H1 (cell line): ENCODE data around the gene NENF. TPM values are rescaled to one million over a fixed set of nuclear protein-coding genes. Genes with fewer than 3 reads are reported as not detected.

Experiments used
- CTCF ChIA-PET: fragments of 300-600 bp; sonication (Branson Sonifier 250); formaldehyde crosslinking; loops from one replicate; lab custom pipeline; 2021; ENCODE audit not compliant: partially characterized antibody; lab: Charles Lee
- POLR2A ChIA-PET: fragments of 300-600 bp; sonication (Branson Sonifier 250); formaldehyde crosslinking; loops from one replicate; lab custom pipeline; 2021; ENCODE audit warnings: inconsistent platforms; ENCODE audit not compliant: partially characterized antibody; lab: Charles Lee
- DNase-seq, 2 experiments: peaks; one replicate each; pipeline versions ENCODE4 v3.0.0 to v3.0.0-alpha.2; 2010 to 2022; ENCODE audit warnings: low spot score in 2 of 2, low read depth in 1 of 2, mixed read lengths in 1 of 2
- FAIRE-seq: peaks from 2 replicates; lab custom pipeline; 2011; peaks lifted over from hg19 to GRCh38; lab: Jason Lieb, UNC
- H2AFZ ChIP-seq: 2 replicates; pipeline ENCODE4 v1.8.1; 2012; ENCODE audit warnings: low read length, inconsistent platforms
- H2AK5ac ChIP-seq: 2 replicates; pipeline ENCODE4 v1.6.1; 2013; ENCODE audit warnings: low read depth, low read length
- H2BK120ac ChIP-seq: replicated peaks from 2 replicates; pipeline ENCODE3; 2013; ENCODE audit warnings: low read depth, low read length, inconsistent platforms
- H2BK12ac ChIP-seq: 2 replicates; pipeline ENCODE4 v1.6.1; 2013; ENCODE audit warnings: low read depth, low read length
- H2BK15ac ChIP-seq: 2 replicates; pipeline ENCODE4 v1.6.1; 2013; ENCODE audit warnings: low read length
- H2BK20ac ChIP-seq: 2 replicates; pipeline ENCODE4 v1.6.1; 2013; ENCODE audit warnings: low read length
- H2BK5ac ChIP-seq: 2 replicates; pipeline ENCODE4 v1.6.1; 2013; ENCODE audit warnings: low read depth, low read length
- H3K14ac ChIP-seq: 2 replicates; pipeline ENCODE4 v1.6.1; 2013; ENCODE audit warnings: inconsistent platforms; ENCODE audit not compliant: insufficient read length
- H3K18ac ChIP-seq: 2 replicates; pipeline ENCODE4 v1.6.1; 2013; ENCODE audit warnings: low read length; ENCODE audit errors: extremely low read depth
- H3K23ac ChIP-seq: 2 replicates; pipeline ENCODE4 v1.6.1; 2013; ENCODE audit warnings: inconsistent platforms; ENCODE audit not compliant: insufficient read length
- H3K23me2 ChIP-seq: 2 replicates; pipeline ENCODE4 v1.6.1; 2013; ENCODE audit warnings: low read depth, low read length
- H3K27ac ChIP-seq: 2 replicates; pipeline ENCODE4 v1.6.1; 2011; ENCODE audit warnings: low read depth, low read length, inconsistent platforms
- H3K27me3 ChIP-seq, 4 experiments: replicated peaks in 1 of 4; 1 replicate in 1 of 4; 2 replicates in 3 of 4; pipeline versions ENCODE4 v1.6.1 to v1.8.1; 2011 to 2013; ENCODE audit warnings: low read length in 3 of 4, mild to moderate bottlenecking in 3 of 4, inconsistent platforms in 2 of 4, mixed read lengths in 2 of 4, moderate library complexity in 1 of 4; ENCODE audit not compliant: control insufficient read depth in 3 of 4, insufficient read depth in 3 of 4; ENCODE audit errors: extremely low read depth in 1 of 4
- H3K36me3 ChIP-seq, 4 experiments: 2 replicates each; pipeline versions ENCODE4 v1.6.1 to v1.8.1; 2011 to 2013; ENCODE audit warnings: mild to moderate bottlenecking in 4 of 4, low read length in 3 of 4, moderate library complexity in 2 of 4, control low read depth in 1 of 4, inconsistent platforms in 1 of 4; ENCODE audit not compliant: insufficient read depth in 4 of 4, control insufficient read depth in 2 of 4
- H3K4ac ChIP-seq: replicated peaks from 2 replicates; pipeline ENCODE3; 2013; ENCODE audit warnings: low read length, low read depth, mixed read lengths, inconsistent platforms; ENCODE audit not compliant: insufficient read length
- H3K4me1 ChIP-seq, 4 experiments: replicated peaks in 1 of 4; 1 replicate in 1 of 4; 2 replicates in 3 of 4; pipeline versions ENCODE4 v1.6.1 to v1.8.1; 2011 to 2013; ENCODE audit warnings: low read length in 3 of 4, inconsistent platforms in 2 of 4, mixed read lengths in 1 of 4; ENCODE audit not compliant: insufficient read depth in 4 of 4, control insufficient read depth in 3 of 4
- H3K4me2 ChIP-seq, 2 experiments: 2 replicates each; pipeline versions ENCODE4 v1.6.1 to v1.8.1; 2011 to 2013; ENCODE audit warnings: low read depth in 2 of 2, low read length in 2 of 2, control low read depth in 1 of 2, inconsistent platforms in 1 of 2, mild to moderate bottlenecking in 1 of 2; ENCODE audit not compliant: insufficient read depth in 1 of 2
- H3K4me3 ChIP-seq, 4 experiments: fragments of 200-600, 300-600 bp in 1 of 4; sonication (generic), shearing (Covaris generic), sonication (Bioruptor Twin) in 1 of 4; 2 replicates each; pipeline versions ENCODE4 v1.5.1 to v1.8.1; 2011 to 2016; ENCODE audit warnings: low read length in 4 of 4, low read depth in 3 of 4, control low read depth in 2 of 4, inconsistent platforms in 2 of 4, mild to moderate bottlenecking in 2 of 4, mixed read lengths in 1 of 4, moderate library complexity in 1 of 4; ENCODE audit not compliant: insufficient read depth in 2 of 4; ENCODE audit errors: extremely low read depth in 1 of 4
- H3K56ac ChIP-seq: replicated peaks from 2 replicates; pipeline ENCODE3; 2013; ENCODE audit warnings: low read depth, mild to moderate bottlenecking, mixed read lengths, low read length, inconsistent platforms; ENCODE audit not compliant: insufficient read length
- H3K79me1 ChIP-seq: 2 replicates; pipeline ENCODE4 v1.6.1; 2013; ENCODE audit warnings: low read depth, low read length, control low read depth
- H3K79me2 ChIP-seq, 2 experiments: 2 replicates each; pipeline versions ENCODE4 v1.6.1 to v1.8.1; 2012 to 2013; ENCODE audit warnings: low read length in 2 of 2, mild to moderate bottlenecking in 2 of 2, inconsistent platforms in 1 of 2; ENCODE audit not compliant: insufficient read depth in 2 of 2, control insufficient read depth in 1 of 2
- H3K9ac ChIP-seq, 4 experiments: replicated peaks in 1 of 4; 1 replicate in 1 of 4; 2 replicates in 3 of 4; pipeline versions ENCODE4 v1.6.1 to v1.8.1; 2011 to 2013; ENCODE audit warnings: low read depth in 3 of 4, low read length in 3 of 4, control low read depth in 2 of 4, mild to moderate bottlenecking in 2 of 4, moderate library complexity in 2 of 4, inconsistent platforms in 1 of 4; ENCODE audit errors: extremely low read depth in 1 of 4
- H3K9me3 ChIP-seq, 2 experiments: 2 replicates each; pipeline versions ENCODE4 v1.6.1 to v1.8.1; 2012 to 2013; ENCODE audit warnings: mild to moderate bottlenecking in 2 of 2, moderate library complexity in 2 of 2, control low read depth in 1 of 2, inconsistent platforms in 1 of 2, low read depth in 1 of 2, low read length in 1 of 2, mixed read lengths in 1 of 2; ENCODE audit not compliant: insufficient read depth in 2 of 2
- H4K20me1 ChIP-seq, 2 experiments: replicated peaks in 1 of 2; 2 replicates each; pipeline versions ENCODE3 to v1.8.1; 2011 to 2013; ENCODE audit warnings: inconsistent platforms in 2 of 2, low read length in 2 of 2, mild to moderate bottlenecking in 1 of 2; ENCODE audit not compliant: insufficient read depth in 2 of 2, control insufficient read depth in 1 of 2
- H4K5ac ChIP-seq: 2 replicates; pipeline ENCODE4 v1.6.1; 2013; ENCODE audit warnings: low read length, low read depth, mixed read lengths, inconsistent platforms; ENCODE audit not compliant: insufficient read length
- H4K8ac ChIP-seq: 2 replicates; pipeline ENCODE4 v1.8.0; 2013; ENCODE audit warnings: mild to moderate bottlenecking, moderate library complexity, low read length, inconsistent platforms; ENCODE audit not compliant: insufficient read depth; ENCODE audit errors: extremely low read depth
- H4K91ac ChIP-seq: replicated peaks from 2 replicates; pipeline ENCODE3; 2013; ENCODE audit warnings: low read length, mixed read lengths, inconsistent platforms; ENCODE audit not compliant: insufficient read length
- BACH1 ChIP-seq: IDR thresholded peaks from 2 replicates; pipeline ENCODE4 v1.6.1; 2012; ENCODE audit warnings: low read length, improper control_type of control experiment
- BCL11A ChIP-seq, 2 experiments: IDR thresholded peaks; one replicate each; pipeline ENCODE4 v1.6.1; 2011; ENCODE audit warnings: low read depth in 2 of 2, low read length in 2 of 2, mild to moderate bottlenecking in 2 of 2
- BRCA1 ChIP-seq: IDR thresholded peaks from 2 replicates; pipeline ENCODE4 v1.6.1; 2012; ENCODE audit warnings: low read depth, low read length, improper control_type of control experiment
- CHD2 ChIP-seq: IDR thresholded peaks from 2 replicates; pipeline ENCODE4 v1.6.1; 2012; ENCODE audit warnings: low read length, improper control_type of control experiment
- EZH2 ChIP-seq: fragments of 200-600 bp; sonication (generic); IDR thresholded peaks from 2 replicates; pipeline ENCODE4 v1.7.1; 2012; ENCODE audit warnings: low read depth, mild to moderate bottlenecking, moderate library complexity, low read length, inconsistent platforms; ENCODE audit not compliant: severe bottlenecking
- GABPA ChIP-seq: IDR thresholded peaks from 2 replicates; pipeline ENCODE4 v1.6.1; 2011; ENCODE audit warnings: mild to moderate bottlenecking, low read length, moderate library complexity, borderline replicate concordance; ENCODE audit not compliant: insufficient read depth
- KDM1A ChIP-seq: fragments of 200-600, 300-600 bp; sonication (generic); IDR thresholded peaks from 2 replicates; pipeline ENCODE4 v1.7.1; 2016; ENCODE audit warnings: mild to moderate bottlenecking, low read length, borderline replicate concordance
- TEAD4 ChIP-seq: IDR thresholded peaks from 2 replicates; pipeline ENCODE4 v1.6.1; 2012; ENCODE audit warnings: low read depth, low read length, inconsistent platforms, mixed read lengths
- ZNF274 ChIP-seq: IDR thresholded peaks from 2 replicates; pipeline ENCODE4 v1.7.0; 2012; ENCODE audit warnings: low read length, borderline replicate concordance; ENCODE audit errors: extremely low read depth
- WGBS, 2 experiments: shearing (Covaris generic) in 1 of 2; methylation state at CpG; one replicate each; pipeline versions ENCODE4 v1.1.6 to v1.1.7; 2013 to 2015; ENCODE audit warnings: low lambda C conversion rate in 2 of 2, mixed read lengths in 2 of 2, inconsistent platforms in 1 of 2, low coverage in 1 of 2, missing lambda C conversion rate in 1 of 2; ENCODE audit not compliant: insufficient replicate concordance in 2 of 2, insufficient coverage in 1 of 2, insufficient read length in 1 of 2; ENCODE audit errors: extremely low coverage in 1 of 2, missing lambda C conversion rate in 1 of 2; 5-methylcytosine and 5-hydroxymethylcytosine counted together
- polyA plus RNA-seq, 7 experiments: library from polyadenylated mRNA; depleted of rRNA in 3 of 7; stranded (reverse) in 5 of 7; unstranded in 2 of 7; fragments of >200 nt in 5 of 7; fragments of 200-250 nt in 2 of 7; gene quantifications; 1 replicate in 5 of 7; 2 replicates in 1 of 7; 4 replicates in 1 of 7; pipeline versions ENCODE4 v1.2.1 to v1.2.3, GENCODE V29; 2011 to 2013; ENCODE audit warnings: missing spikeins in 2 of 7, mixed read lengths in 2 of 7
- total RNA-seq: library from RNA; stranded (reverse); fragmentation: NEBNext Ultra II Directional; extraction: Animal tissue kit (Norgen Biotek cat#: 25700); gene quantifications from 2 replicates; pipeline ENCODE4 v1.2.1, GENCODE V29; 2021

The NENF gene
- total and polyA plus RNA-seq, 2 of the 8 experiments (the other 6 are each of a cell fraction or from before 2014, with no cell fraction given), result 27.0 to 28.0 TPM

- no peak overlapping the region for H4K91ac ChIP-seq
- H3K23me2 ChIP-seq, result no peaks in the 10 kb centered on the region
- no peak overlapping the region for H4K8ac ChIP-seq
- 79% methylated on average over 6 of the region's 7 CpGs; no CpG with 5 or more reads in 1 of the 2 experiments for WGBS, 2 experiments
- FAIRE-seq, result no peak
- H3K14ac ChIP-seq, result no peak overlapping the region
- H2BK15ac ChIP-seq, result no peak overlapping the region
- H3K4me3 ChIP-seq, result no peak overlapping the region
- no peaks in the 10 kb centered on the region for H3K9me3 ChIP-seq
- no peak for DNase-seq
- no peaks in the 10 kb centered on the region for H3K79me1 ChIP-seq
- POLR2A ChIA-PET, result interaction anchor here (1.4 kb wide), 1 partner anchor 122 kb away, joined by 4 read pairs; no protein-coding TSS in a partner anchor
- H3K36me3 ChIP-seq, result no peaks in the 10 kb centered on the region
- H2BK20ac ChIP-seq, result no peak overlapping the region
- no peaks in the 10 kb centered on the region for H3K27me3 ChIP-seq
- H3K56ac ChIP-seq, result no peak overlapping the region
- H2AFZ ChIP-seq, result no peak overlapping the region
- H3K4me2 ChIP-seq, result no peak overlapping the region
- H4K5ac ChIP-seq, result no peak overlapping the region
- no peak overlapping the region for H2BK12ac ChIP-seq
- H3K4ac ChIP-seq, result no peak overlapping the region
- H2AK5ac ChIP-seq, result no peak overlapping the region
- no peak overlapping the region for H3K18ac ChIP-seq
- no peaks in the 10 kb centered on the region for H3K79me2 ChIP-seq
- no peak overlapping the region for H3K27ac ChIP-seq
- no peak for TF ChIP-seq BACH1
- TF ChIP-seq CHD2, result no peak
- no peak for TF ChIP-seq TEAD4
- TF ChIP-seq BRCA1, result no peak
- no peak for TF ChIP-seq KDM1A
- TF ChIP-seq ZNF274, result no peak
- TF ChIP-seq BCL11A (IDR thresholded peaks at IDR 0.05; ENCODE audit: low read depth in 2 of 2, low read length in 2 of 2), result no peak
- no peak for TF ChIP-seq GABPA
- no peak for TF ChIP-seq EZH2
- TF ChIP-seq, all 59 proteins: peak for 0
- Histone ChIP-seq H4K20me1 (no peaks in the 10 kb centered on the region), H3K4me1 (peaks cover 0 to 6% (median 1%) of the 10 kb centered on the region in 4 experiments; a peak in 4 of 7 replicates), H3K23ac (no peak overlapping the region), H2BK120ac (no peak overlapping the region), H2BK5ac (no peak overlapping the region), H3K9ac (no peak overlapping the region)
- CTCF ChIA-PET, result interaction anchor here (0.9 to 2.9 kb wide), 5 partner anchors 10 to 262 kb away, joined by 3 to 24 read pairs (median 3); no protein-coding TSS in a partner anchor
Measured at GRCh38 chr1:212487774-212488435, 55.2 kb downstream of the NENF start.
